HCT116 (cell line): Measurements from ENCODE around the gene FMNL1. TPM values are rescaled to one million over a fixed set of nuclear protein-coding genes. Genes with fewer than 3 reads are reported as not detected.

Source experiments
- ATAC-seq: fragments of 200-7000 bp; cut with Tn5 transposase; 2 replicates; pipeline ENCODE4 v1.9.1; 2020; ENCODE audit warnings: mild to moderate bottlenecking, moderate library complexity
- BruUV-seq: library from RNA; stranded (reverse); fragments of 400-500 nt; replicated peaks from 2 replicates; lab custom pipeline; 2021; lab: Mats Ljungman, UMichigan
- CTCF ChIA-PET: fragments of 300-600 bp; sonication (Branson Sonifier 250); formaldehyde crosslinking; loops from one replicate; lab custom pipeline; 2021; ENCODE audit warnings: antibody characterized with exemption; lab: Charles Lee
- POLR2A ChIA-PET: fragments of 300-600, 350-600 bp; sonication (Branson Sonifier 250); formaldehyde crosslinking; loops from one replicate; lab custom pipeline; 2021; ENCODE audit warnings: antibody characterized with exemption; lab: Charles Lee
- RAD21 ChIA-PET, 2 experiments: fragments of 300-600 bp; sonication (Branson Sonifier 250); formaldehyde crosslinking; loops; one replicate each; lab custom pipeline; 2023; ENCODE audit warnings: low total read pairs in 2 of 2; ENCODE audit not compliant: uncharacterized antibody in 2 of 2, unreplicated experiment in 2 of 2, low non-redundant PET in 1 of 2; lab: Charles Lee
- DNase-seq: peaks from one replicate; pipeline ENCODE4 v3.0.0-alpha.2; 2010; ENCODE audit warnings: low read depth, low spot score
- H2AFZ ChIP-seq: fragments of 200-600 bp; shearing (Covaris generic), sonication (generic); 2 replicates; pipeline ENCODE4 v1.6.1; 2017; ENCODE audit warnings: low read depth, mixed run types, mixed read lengths, antibody characterized with exemption, low read length; ENCODE audit not compliant: poor library complexity, severe bottlenecking
- H3K27ac ChIP-seq: 2 replicates; pipeline ENCODE4 v1.5.1; 2012; ENCODE audit warnings: low read depth, low read length
- H3K27me3 ChIP-seq: fragments of 200-600 bp; sonication (generic); 2 replicates; pipeline ENCODE4 v1.6.1; 2016; ENCODE audit warnings: mixed run types, low read length, mixed read lengths; ENCODE audit not compliant: insufficient read depth
- H3K36me3 ChIP-seq, 2 experiments: fragments of 200-500 bp in 1 of 2; fragments of 200-600 bp in 1 of 2; sonication (Bioruptor generic) in 1 of 2; sonication (generic) in 1 of 2; 2 replicates each; pipeline versions ENCODE4 v1.5.1 to v1.6.1; 2014 to 2016; ENCODE audit warnings: low read length in 2 of 2, inconsistent platforms in 1 of 2, mixed read lengths in 1 of 2, mixed run types in 1 of 2; ENCODE audit not compliant: insufficient read depth in 2 of 2, control insufficient read depth in 1 of 2
- H3K4me1 ChIP-seq, 2 experiments: fragments of 200-600 bp in 1 of 2; sonication (generic) in 1 of 2; 2 replicates each; pipeline versions ENCODE4 v1.5.1 to v1.6.1; 2012 to 2017; ENCODE audit warnings: low read length in 2 of 2, inconsistent platforms in 1 of 2, mild to moderate bottlenecking in 1 of 2, mixed read lengths in 1 of 2, mixed run types in 1 of 2, moderate library complexity in 1 of 2; ENCODE audit not compliant: insufficient read depth in 2 of 2, control insufficient read depth in 1 of 2
- H3K4me2 ChIP-seq: fragments of 200-600 bp; sonication (generic); 2 replicates; pipeline ENCODE4 v1.6.1; 2017; ENCODE audit warnings: mixed run types, low read length, mixed read lengths
- H3K4me3 ChIP-seq, 2 experiments: fragments of 200-600 bp in 1 of 2; sonication (generic) in 1 of 2; replicated peaks in 1 of 2; 2 replicates each; pipeline ENCODE4 v1.5.1; 2011 to 2016; ENCODE audit warnings: low read length in 2 of 2, control low read depth in 1 of 2, low read depth in 1 of 2, mild to moderate bottlenecking in 1 of 2, mixed read lengths in 1 of 2, mixed run types in 1 of 2
- H3K79me2 ChIP-seq: fragments of 200-600 bp; sonication (generic); 2 replicates; pipeline ENCODE4 v1.6.1; 2017; ENCODE audit warnings: mild to moderate bottlenecking, mixed run types, low read length, moderate library complexity, mixed read lengths; ENCODE audit not compliant: insufficient read depth
- H3K9ac ChIP-seq: fragments of 200-600 bp; sonication (generic); 2 replicates; pipeline ENCODE4 v1.6.1; 2016; ENCODE audit warnings: low read length, mixed read lengths
- H3K9me2 ChIP-seq: fragments of 200-600 bp; sonication (generic), shearing (Covaris generic); 2 replicates; pipeline ENCODE4 v1.6.1; 2017; ENCODE audit warnings: mixed run types, mild to moderate bottlenecking, moderate library complexity; ENCODE audit not compliant: insufficient read depth
- H3K9me3 ChIP-seq, 2 experiments: fragments of 200-500 bp in 1 of 2; fragments of 200-600 bp in 1 of 2; sonication (Bioruptor generic) in 1 of 2; sonication (generic) in 1 of 2; 2 replicates each; pipeline ENCODE4 v1.6.1; 2014 to 2017; ENCODE audit warnings: low read length in 2 of 2, mixed read lengths in 2 of 2, inconsistent platforms in 1 of 2, low read depth in 1 of 2, mild to moderate bottlenecking in 1 of 2, mixed run types in 1 of 2, moderate library complexity in 1 of 2; ENCODE audit not compliant: control insufficient read depth in 1 of 2, insufficient read depth in 1 of 2
- H4K20me1 ChIP-seq: fragments of 200-600 bp; sonication (generic), shearing (Covaris generic); 2 replicates; pipeline ENCODE4 v1.6.1; 2017; ENCODE audit warnings: mixed run types, mild to moderate bottlenecking, moderate library complexity; ENCODE audit not compliant: insufficient read depth
- ATF3 ChIP-seq: IDR thresholded peaks from 2 replicates; pipeline ENCODE4 v1.6.1; 2012
- CEBPB ChIP-seq: IDR thresholded peaks from 2 replicates; pipeline ENCODE4 v1.6.1; 2012; ENCODE audit warnings: low read depth
- CTCF ChIP-seq, 3 experiments: fragments of 200-600 bp in 1 of 3; sonication (generic) in 1 of 3; IDR thresholded peaks in 2 of 3; conservative IDR thresholded peaks in 1 of 3; 2 replicates each; pipeline ENCODE4 v1.5.1; 2012 to 2017; ENCODE audit warnings: low read depth in 2 of 3, low read length in 2 of 3, antibody characterized with exemption in 1 of 3, borderline replicate concordance in 1 of 3, control low read depth in 1 of 3, mild to moderate bottlenecking in 1 of 3, mixed read lengths in 1 of 3, mixed run types in 1 of 3, moderate library complexity in 1 of 3; ENCODE audit not compliant: insufficient read depth in 1 of 3
- ELF1 ChIP-seq: IDR thresholded peaks from 2 replicates; pipeline ENCODE4 v1.6.1; 2012; ENCODE audit warnings: low read depth, borderline replicate concordance
- EZH2 ChIP-seq: fragments of 200-600 bp; sonication (generic); IDR thresholded peaks from 2 replicates; pipeline ENCODE4 v1.6.1; 2017; ENCODE audit warnings: antibody characterized with exemption, mixed run types
- EZH2phosphoT487 ChIP-seq: fragments of 200-600 bp; IDR thresholded peaks from 2 replicates; pipeline ENCODE4 v1.6.1; 2018; ENCODE audit warnings: antibody characterized with exemption, borderline replicate concordance
- FOSL1 ChIP-seq: IDR thresholded peaks from 2 replicates; pipeline ENCODE4 v1.6.1; 2012; ENCODE audit warnings: low read depth
- JUND ChIP-seq: IDR thresholded peaks from 2 replicates; pipeline ENCODE4 v1.6.1; 2012
- POLR2A ChIP-seq: IDR thresholded peaks from 2 replicates; pipeline ENCODE4 v1.7.0; 2011; ENCODE audit warnings: borderline replicate concordance; ENCODE audit not compliant: insufficient read depth, insufficient read length; ENCODE audit errors: extremely low read depth
- REST ChIP-seq: IDR thresholded peaks from 2 replicates; pipeline ENCODE4 v1.6.1; 2012; ENCODE audit warnings: low read depth
- SIN3A ChIP-seq: IDR thresholded peaks from 2 replicates; pipeline ENCODE4 v1.6.1; 2012; ENCODE audit warnings: low read depth
- SP1 ChIP-seq: IDR thresholded peaks from 2 replicates; pipeline ENCODE4 v1.6.1; 2012; ENCODE audit warnings: low read depth
- SRF ChIP-seq: IDR thresholded peaks from 2 replicates; pipeline ENCODE4 v1.6.1; 2012; ENCODE audit warnings: low read depth
- TCF7L2 ChIP-seq: IDR thresholded peaks from 2 replicates; pipeline ENCODE4 v1.7.0; 2011; ENCODE audit warnings: borderline replicate concordance, inconsistent platforms; ENCODE audit not compliant: insufficient read depth, insufficient read length; ENCODE audit errors: extremely low read depth
- YY1 ChIP-seq: IDR thresholded peaks from 2 replicates; pipeline ENCODE4 v1.6.1; 2011; ENCODE audit warnings: low read length, low read depth, moderate library complexity, mild to moderate bottlenecking; ENCODE audit not compliant: insufficient replicate concordance; ENCODE audit errors: extremely low read depth
- ZFX ChIP-seq: fragments of 450-650 bp; IDR thresholded peaks from 2 replicates; pipeline ENCODE4 v1.6.1; 2017
- intact Hi-C: fragments of 100-400 bp; cut with micrococcal nuclease; formaldehyde crosslinking; loops from 2 replicates; pipeline ENCODE4 v1.10.0; 2022
- total RNA-seq: library from RNA; stranded (reverse); gene quantifications from one replicate; pipeline ENCODE4 v1.2.1, GENCODE V29; 2021; ENCODE audit not compliant: unreplicated experiment

FMNL1 gene
- total RNA-seq, 1 experiment from 2014 or later = 8.2 TPM

- no peaks in the 10 kb centered on the region for H3K36me3 ChIP-seq
- H4K20me1 ChIP-seq = no peaks in the 10 kb centered on the region
- no peaks in the 10 kb centered on the region for H3K9me2 ChIP-seq
- TF ChIP-seq JUND (no peak), ZFX (no peak), REST (no peak), EZH2phosphoT487 (no peak), SIN3A (no peak), YY1 (no peak), SP1 (no peak; the same call in 1 of the 2 replicates), CEBPB (no peak; the same call in none of the 2 replicates), CTCF (IDR thresholded peaks at IDR 0.05 in 2 of 3, conservative IDR thresholded peaks at IDR 0.05 in 1 of 3; ENCODE audit: borderline replicate concordance in 1 of 3, insufficient read depth in 1 of 3, low read depth in 2 of 3, low read length in 2 of 3) (no peak), ATF3 (no peak), FOSL1 (no peak), TCF7L2 (no peak), EZH2 (no peak), SRF (no peak), POLR2A (no peak), ELF1 (no peak)
- ATAC-seq = peak; percentile 36
- no peaks in the 10 kb centered on the region for H3K27me3 ChIP-seq
- H3K4me2 ChIP-seq = peak overlapping the region; percentile 68
- H3K4me1 ChIP-seq = peaks cover 33 to 76% of the 10 kb centered on the region in 2 experiments
- H3K79me2 ChIP-seq = no peaks in the 10 kb centered on the region
- DNase-seq = no peak
- no peaks in the 10 kb centered on the region for H3K9me3 ChIP-seq
- no TSS peak for BruUV-seq
- RAD21 ChIA-PET = interaction anchor here in 1 of 2 experiments (1.3 kb wide), 1 partner anchor 10 kb away, joined by 3 read pairs; no protein-coding TSS in a partner anchor
- CTCF ChIA-PET = interaction anchor here (1.0 to 5.9 kb wide), 3 partner anchors 11 to 94 kb away, joined by 3 to 55 read pairs (median 40); partner anchors contain the start of gene ACBD4
- intact Hi-C loops = no loop called here
- peak overlapping the region; percentile 4 to 8; a peak in 1 of 4 replicates for H3K4me3 ChIP-seq
- no peak overlapping the region for H2AFZ ChIP-seq
- H3K9ac ChIP-seq = peak overlapping the region; percentile 26
- POLR2A ChIA-PET = interaction anchor here (1.3 kb wide), 1 partner anchor 80 kb away, joined by 7 read pairs; the partner anchor contains the start of gene HEXIM1
- peak overlapping the region; percentile 26; the same call in 1 of the 2 replicates for H3K27ac ChIP-seq
Measured at GRCh38 chr17:45228763-45229539, 7.3 kb downstream of the FMNL1 start.
